GM21515 (cell line): ENCODE measurements around the gene PITHD1.
A peak's percentile ranks its signal among the peaks of the same experiment; 100 is the strongest.
"Not testable (repeated sequence)": the region's sequence is repeated elsewhere in the genome, so short reads cannot be mapped to it uniquely, and the experiment has no call there.

Experiments
- ATAC-seq: cut with Tn5 transposase; IDR thresholded peaks from one replicate; pipeline ENCODE4 v1.9.1; 2021; ENCODE audit not compliant: unreplicated experiment

Gene PITHD1

DNA sequence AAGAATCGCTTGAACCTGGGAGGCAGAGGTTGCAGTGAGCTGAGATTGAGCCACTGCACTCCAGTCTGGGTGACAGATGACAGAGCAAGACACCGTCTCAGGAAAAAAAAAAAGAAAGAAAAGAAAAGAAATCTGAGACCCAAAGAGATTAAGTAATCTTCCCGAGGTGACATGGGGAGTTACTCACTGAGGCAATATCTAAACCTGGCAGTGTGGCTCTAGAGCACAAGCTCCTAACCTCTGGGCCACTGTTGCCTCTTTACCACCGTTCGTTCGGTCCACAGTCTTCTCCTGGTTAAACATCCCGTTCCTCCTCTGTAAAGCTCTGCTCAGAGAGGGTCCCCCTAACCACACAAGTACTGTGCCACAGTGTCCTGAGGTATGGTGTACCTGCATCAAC is 45.5 kb downstream of the PITHD1 start:
- no peak for ATAC-seq

DNA sequence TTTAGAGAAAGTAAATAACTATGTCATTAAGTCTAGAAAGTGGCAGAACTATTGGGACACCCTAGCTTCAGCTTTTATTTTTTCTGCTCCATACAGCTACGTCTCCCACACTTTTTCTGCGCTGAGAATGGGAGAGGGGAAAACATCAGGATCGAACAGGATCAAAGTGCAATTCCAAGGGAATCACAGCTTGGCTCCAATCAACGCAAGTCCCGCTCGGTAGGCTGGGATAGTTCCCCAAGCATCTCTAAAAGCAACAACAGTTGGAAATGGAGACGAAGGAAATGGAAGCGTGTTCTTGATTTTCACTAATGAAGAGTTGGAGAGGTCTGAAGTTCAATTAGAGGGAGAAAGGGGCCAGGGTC is 46.5 kb downstream of the PITHD1 start:
- no peak for ATAC-seq

DNA sequence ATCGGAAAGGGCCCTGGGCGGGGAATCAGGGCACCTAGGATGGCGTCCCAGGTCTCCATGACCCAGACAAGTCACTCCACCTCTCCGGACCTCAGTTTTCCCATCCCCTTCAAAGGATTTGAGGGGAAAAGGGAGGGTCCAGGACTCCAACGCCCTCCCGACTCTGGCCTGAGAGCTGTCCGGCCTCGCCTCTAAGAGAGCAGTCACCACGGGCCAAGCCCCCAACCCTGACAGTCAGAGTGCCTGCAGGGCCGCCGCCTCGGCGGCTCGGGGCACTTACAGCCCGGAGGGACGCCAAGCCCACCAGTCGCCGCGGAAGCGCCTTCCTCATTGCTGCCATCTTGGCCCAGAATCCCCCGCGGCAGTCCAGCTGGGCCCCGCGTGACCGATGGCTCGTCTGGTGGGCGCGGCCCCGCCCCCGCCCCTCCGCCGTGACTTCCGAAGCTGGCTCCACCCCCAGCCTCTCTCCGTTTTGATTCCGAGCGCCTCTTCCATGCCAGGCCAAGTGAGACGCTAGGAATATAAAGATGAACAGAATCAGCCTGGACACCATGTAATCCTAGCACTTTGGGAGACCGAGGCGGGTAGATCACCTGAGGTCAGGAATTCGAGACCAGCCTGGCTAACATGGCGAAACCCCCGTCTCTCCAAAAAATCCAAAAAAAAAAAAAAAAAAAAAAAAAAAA is 47.0 kb downstream of the PITHD1 start, which contains the start of gene HMGCL:
HMGCL (minus strand) TSS at position 354 of the 686 bp plus-strand sequence; CDS start at position 340, 14 bp downstream.
- peak; percentile 70 for ATAC-seq

DNA sequence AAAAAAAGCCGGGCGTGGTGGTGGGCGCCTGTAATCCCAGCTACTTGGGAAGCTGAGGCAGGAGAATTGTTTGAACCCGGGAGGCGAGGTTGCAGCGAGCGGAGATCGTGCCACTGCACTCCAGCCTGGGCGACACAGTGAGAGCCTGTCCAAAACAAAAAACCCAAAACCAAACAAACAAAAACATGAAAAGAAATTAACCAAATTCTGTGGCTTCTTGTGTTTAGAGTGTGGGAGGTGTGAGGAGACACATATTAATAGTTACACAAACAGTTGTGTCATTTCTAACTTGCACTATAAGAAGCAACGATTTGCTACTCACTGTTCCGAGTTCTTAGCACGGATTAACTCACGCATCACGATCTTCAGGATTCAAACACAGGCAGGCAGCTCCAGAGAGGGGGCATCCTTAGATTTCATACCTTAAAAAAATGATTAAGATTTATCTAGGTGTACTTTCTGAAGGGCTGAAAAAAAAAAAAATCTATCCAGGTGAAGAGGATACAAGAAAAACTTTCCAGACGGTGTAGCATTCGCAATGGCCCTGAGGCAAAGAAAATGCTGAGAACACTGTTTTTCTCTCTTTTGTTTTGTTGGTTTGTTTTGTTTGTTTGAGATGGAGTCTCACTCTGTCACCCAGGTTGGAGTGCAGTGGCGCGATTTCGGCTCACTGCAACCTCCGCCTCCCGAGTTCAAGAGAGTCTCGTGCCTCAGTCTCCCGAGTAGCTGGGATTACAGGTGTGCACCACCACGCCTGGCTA is 47.7 kb downstream of the PITHD1 start:
- ATAC-seq = peak; percentile 35

GRCh38 chr1:23826590-23826989 is 48.4 kb downstream of the PITHD1 start:
- not testable (repeated sequence) for ATAC-seq

- ATAC-seq = no peak
Measured at GRCh38 chr1:23827717-23828116, 49.5 kb downstream of the PITHD1 start.

GRCh38 chr1:23834156-23834555 is 55.9 kb downstream of the PITHD1 start:
- ATAC-seq = not testable (repeated sequence)

DNA sequence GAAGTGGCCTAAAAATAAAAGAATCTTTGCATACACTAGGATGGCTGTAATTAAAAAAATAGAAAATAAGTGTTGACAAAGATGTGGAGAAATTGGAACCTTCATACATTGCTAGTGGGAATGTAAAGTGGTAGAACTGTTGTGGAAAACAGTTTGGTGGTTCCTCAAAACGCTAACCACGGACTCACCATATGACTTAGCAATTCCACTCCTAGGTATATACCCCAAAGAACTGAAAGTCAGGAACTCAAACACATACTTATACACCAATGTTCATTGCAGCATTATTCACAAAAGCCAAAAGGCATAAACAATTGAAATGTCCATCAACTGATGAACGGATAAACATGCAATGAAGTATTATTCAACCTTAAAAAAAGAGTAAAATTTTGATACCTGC is 57.8 kb downstream of the PITHD1 start:
- ATAC-seq = no peak
